GM19035 (cell line): ENCODE results near the gene GAK.
"Not testable (repeated sequence)": the region's sequence is repeated elsewhere in the genome, so short reads cannot be mapped to it uniquely, and the experiment has no call there.

Experiments used
- ATAC-seq: cut with Tn5 transposase; IDR thresholded peaks from one replicate; pipeline ENCODE4 v1.9.1; 2021; ENCODE audit not compliant: unreplicated experiment

The GAK gene

DNA sequence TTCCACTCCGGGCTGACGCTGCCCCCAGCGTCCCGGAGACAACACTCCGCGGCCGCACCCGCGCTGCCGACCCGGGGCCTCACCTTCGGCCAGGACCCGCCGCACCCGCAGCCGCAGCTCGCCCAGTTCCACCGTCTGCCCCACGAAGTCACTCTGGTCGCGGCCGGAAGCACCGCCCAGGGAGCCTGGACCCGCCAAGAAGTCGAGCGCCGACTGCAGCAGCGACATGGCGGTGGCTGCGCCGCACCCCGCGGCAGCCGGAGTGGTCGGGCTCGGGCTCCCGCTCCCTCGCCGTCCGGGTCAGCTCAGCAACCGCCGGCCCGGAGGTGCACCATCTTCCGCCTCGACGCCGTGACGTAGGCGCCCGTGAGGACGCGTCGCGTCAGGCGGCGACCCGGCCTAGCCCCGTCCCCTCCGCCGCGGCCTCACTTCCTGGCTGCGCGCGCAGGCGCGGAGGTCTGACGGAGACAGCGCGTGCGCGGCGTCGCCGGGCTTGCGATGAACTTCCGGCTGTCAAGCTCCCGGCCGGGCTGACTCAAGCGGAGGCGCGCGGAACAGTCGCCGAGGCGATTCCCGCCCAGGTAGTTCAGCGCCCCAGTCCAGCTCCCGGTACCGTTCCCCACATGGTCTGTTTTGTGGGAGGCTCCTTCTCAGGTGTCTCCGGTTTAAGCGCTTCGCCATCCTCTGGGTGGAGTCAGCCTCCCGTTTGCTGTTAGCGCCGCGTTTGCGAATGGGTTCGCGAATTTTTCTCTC lies at the start of gene GAK, which contains the start of gene TMEM175:
GAK (minus strand) TSS at position 357 of the 753 bp plus-strand sequence; CDS start at position 228, 129 bp downstream.
TMEM175 (plus strand) TSS at position 501 of the 753 bp plus-strand sequence. CDS start 15,280 bp downstream, outside the sequence.
- peak; percentile 93 for ATAC-seq

DNA sequence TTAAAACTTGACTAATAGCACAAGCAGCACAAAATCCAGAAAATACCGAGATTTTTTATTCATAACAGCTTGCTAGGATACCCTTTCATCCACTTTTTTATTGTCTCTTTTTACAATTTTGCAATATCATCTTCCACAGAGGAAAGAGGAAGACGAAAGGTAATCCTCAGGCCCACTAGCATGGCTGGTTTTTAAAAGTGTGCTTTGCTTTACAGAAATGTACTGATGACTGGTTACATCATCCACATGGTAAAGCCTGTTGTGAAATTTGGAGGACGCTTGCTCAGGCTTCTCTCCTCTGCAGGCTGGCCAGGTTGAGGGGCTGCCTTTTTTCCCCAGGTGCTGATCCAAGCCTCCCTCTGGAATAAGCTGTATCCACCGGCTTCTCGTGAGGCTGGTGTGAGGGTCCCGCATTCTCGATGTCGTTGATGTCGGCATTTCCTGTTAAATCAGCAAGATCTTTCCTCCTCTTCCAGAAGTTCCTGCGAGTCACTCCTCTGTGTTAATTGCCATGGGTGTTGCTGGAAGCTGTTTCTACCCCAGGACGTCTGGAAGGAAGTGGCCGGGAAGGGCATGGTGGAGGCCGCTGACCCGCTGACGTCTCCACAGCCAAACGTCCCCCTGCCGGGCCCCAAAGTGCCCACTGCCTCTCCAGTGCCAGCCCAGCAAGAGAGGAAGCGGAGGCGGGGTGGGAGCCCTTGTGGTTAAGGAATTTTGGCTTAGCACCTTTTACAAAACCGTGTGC lies 47.0 kb upstream of the GAK start:
- ATAC-seq: no peak

GRCh38 chr4:976016-976415 lies 43.9 kb upstream of the GAK start:
- not testable (repeated sequence) for ATAC-seq

GRCh38 chr4:974668-975067 lies 42.6 kb upstream of the GAK start:
- no peak for ATAC-seq

DNA sequence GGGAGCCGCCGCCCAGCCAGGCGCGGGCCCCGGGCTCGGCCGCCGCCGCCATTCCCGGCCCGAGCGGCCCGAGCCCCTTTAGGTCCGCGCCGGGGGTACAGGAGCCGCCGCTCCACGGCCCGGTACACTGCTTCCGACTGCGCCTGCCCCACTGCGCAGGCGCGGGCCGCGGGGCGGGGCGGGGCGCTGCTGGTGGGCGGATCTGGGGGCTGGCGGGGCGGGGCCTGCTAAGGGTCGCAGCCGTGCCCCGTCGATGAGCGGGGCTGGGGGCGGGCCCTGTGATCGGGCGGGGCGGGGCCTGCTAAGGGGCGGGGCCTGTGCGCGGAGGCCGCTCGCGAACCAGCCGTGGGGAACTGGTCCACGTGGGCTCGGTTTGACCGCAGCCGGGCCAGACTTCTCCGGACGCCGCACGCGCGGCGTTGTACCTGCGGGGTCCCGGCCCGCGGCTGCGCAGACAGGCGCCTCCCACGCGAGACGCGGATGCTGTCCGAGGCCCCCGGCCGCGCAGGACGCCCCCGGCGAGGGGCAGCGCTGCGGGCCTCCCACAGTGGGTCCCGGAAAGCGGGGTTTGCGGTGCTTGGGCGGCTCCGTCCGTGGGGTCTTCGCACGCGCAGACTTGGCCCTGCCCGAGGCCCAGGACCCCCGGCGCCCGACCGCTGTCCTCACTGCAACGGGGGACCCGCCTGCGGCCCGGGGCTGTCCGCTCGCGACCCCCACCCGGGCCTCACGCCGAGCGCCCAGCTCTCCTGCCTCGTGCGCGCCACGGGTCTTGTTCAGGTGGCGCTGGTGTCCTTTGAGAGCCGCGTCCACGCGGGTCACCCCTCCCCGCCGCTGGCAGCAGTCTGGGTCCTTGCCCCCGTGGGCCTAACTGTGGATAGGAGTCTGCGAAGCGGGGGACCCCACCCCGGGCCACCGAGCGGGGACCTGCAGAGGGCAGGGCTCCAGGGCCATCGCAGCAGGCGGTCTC lies 41.6 kb upstream of the GAK start, which contains the start of gene DGKQ:
DGKQ (minus strand) TSS at position 139 of the 967 bp plus-strand sequence; CDS start at position 52, 87 bp downstream.
- ATAC-seq: peak; percentile 66

DNA sequence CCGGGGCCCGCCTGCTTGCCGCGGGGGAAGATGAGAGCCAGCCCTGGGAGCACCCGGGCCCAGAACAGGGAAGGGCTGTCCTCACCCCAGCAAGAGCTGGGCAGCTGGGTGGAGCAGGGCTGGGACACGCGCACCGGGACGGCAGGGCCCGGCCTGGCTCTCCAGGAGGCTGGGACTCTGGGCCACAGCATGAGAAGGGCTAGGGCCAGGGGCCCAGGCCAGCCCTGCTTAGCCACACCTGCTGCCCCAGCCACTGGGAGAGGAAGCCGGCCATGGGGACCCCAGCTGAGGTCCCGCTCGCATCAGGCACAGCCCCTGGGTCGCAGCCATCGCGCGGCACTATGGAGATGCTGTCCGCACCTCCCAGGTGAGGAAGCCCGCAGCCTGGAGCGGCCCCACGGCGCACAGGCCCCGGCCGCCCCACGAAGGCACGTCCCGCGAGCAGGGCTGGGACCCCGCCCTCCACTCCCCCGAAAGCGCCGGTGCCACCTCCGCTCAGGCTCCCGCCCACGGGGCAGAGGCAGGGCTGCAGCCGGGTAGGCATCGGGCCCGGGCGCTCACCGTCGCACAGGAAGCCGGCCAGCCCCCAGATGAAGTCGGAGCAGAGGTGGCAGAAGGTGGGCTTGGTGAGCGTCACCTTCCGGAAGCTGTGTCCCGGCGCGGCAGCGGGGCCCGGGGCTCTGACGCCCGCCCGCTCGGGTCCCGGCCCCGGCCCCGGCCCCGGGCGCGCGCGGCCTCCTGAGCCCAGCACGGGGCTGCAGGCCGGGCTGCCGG lies 40.7 kb upstream of the GAK start:
- ATAC-seq: peak; percentile 54

GRCh38 chr4:971666-972500 lies 39.8 kb upstream of the GAK start:
- ATAC-seq: no peak

DNA sequence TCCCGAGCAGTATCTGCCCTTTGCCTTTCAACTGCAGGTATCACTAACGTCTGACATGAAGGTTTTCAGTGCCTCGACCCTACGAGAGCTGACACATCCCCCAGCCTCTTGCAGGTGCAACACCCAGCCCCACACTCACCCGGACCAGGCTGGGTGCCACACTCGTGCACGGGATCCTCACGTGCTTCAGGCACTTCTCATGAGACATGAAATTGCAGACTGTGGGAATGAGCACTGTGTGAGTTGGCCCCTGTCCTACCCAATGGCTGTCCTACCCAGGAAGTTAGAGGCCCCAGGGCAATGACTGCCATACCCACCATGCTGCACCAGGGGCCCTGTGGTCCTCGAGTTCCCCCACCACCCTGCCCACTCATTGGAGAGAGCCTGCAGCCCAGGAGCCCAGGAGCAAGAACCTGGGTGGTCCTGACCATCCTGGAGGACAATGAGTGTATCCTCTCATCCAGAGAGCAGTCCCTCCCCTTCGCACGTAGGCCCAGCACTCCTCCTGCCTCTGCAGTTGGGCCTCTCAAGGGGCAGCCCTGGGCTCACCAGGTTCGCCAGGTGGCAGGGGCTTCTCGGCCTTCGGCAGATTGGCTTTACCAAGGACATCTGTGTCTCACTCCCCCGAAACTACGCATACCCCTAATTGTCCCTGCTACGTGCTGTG lies 38.9 kb upstream of the GAK start:
- ATAC-seq: no peak

DNA sequence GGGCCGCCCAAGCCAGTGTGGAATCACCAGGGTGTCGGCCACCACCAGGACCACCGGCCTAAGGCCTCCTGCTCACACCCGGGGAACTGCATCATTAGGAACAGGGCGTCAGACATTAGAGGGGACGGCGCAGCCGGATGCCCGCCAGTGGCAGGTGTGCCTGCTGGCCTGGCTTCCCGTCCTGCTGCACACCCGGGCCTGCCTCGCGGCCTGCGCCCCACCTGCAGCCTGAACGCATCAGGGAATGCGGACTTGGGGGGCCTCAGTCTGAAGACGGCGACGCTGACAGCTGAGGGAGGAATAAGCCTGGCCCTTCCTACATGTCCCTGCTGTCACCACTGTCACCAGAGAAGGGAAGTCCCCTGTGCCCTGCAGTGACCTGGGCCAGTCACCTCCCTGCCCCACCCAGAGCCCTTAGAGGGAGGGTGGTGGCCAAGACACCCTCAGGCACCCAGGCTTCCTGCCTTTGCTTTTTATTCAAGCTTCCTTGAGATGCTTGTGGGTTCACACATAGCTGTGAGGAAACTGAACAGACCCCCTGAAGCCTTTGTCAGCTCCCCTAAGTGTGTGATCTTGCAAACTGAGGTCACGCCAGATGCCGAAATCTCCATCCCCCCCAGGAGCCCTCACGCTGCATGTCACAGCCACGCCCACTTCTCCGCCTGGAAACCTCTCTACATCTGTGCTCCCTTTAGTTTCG lies 38.1 kb upstream of the GAK start:
- no peak for ATAC-seq

- no peak for ATAC-seq
These were observed 36.7 kb upstream of the GAK start for GRCh38 chr4:968621-969394.

GRCh38 chr4:968221-968620 lies 36.1 kb upstream of the GAK start:
- no peak for ATAC-seq

GRCh38 chr4:967113-968104 lies 35.3 kb upstream of the GAK start:
- ATAC-seq: no peak

- ATAC-seq: no peak
These were observed 34.4 kb upstream of the GAK start for GRCh38 chr4:966266-967112.

GRCh38 chr4:965766-966134 lies 33.6 kb upstream of the GAK start:
- ATAC-seq: no peak

GRCh38 chr4:965048-965765 lies 33.1 kb upstream of the GAK start:
- no peak for ATAC-seq
